ENCODE measurements around the gene ELP1. TPM values are rescaled to one million over a fixed set of nuclear protein-coding genes. Genes with fewer than 3 reads are reported as not detected.

The ELP1 gene
- total and polyA plus RNA-seq, 4 donors, result 9.3 to 27.7 (median 16.4) TPM

DNA sequence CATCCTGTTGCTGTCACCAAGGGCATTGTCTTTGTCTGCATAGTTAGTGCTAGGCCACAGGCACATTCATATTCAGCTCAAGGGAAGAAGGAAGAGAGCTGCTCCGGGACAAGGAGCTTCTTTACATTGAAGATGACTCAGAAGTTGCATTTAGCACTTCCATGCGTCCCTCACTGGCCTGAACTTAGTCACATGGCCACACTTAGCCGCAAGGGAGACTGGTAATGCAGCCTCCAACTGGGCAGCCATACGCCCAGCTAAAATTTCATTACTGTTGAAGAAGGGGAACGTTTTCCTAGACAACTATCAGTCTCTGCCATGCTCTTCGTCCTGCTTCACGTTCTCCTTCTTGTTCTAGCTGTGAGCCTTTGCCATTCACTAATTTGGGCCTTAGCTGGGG is 98.1 kb downstream of the ELP1 start:
- H3K27ac ChIP-seq (ENCODE audit: low read depth in 1 of 2, low read length in 2 of 2), result no peak overlapping the region
- no peak overlapping the region for H3K4me3 ChIP-seq (ENCODE audit: low read depth in 1 of 3, low read length in 3 of 3)
- H3K9ac ChIP-seq (ENCODE audit: low read depth in 1 of 2, low read length in 2 of 2), result no peak overlapping the region
- no peaks in the 10 kb centered on the region for H3K36me3 ChIP-seq (ENCODE audit: control insufficient read depth in 4 of 4, insufficient read depth in 3 of 4, low read depth in 1 of 4, low read length in 3 of 4)
- DNase-seq (ENCODE audit: low spot score), result no peak
- H3K9me3 ChIP-seq (ENCODE audit: control insufficient read depth in 4 of 4, low read length in 3 of 4), result no peaks in the 10 kb centered on the region
- TF ChIP-seq, protein P1, sequence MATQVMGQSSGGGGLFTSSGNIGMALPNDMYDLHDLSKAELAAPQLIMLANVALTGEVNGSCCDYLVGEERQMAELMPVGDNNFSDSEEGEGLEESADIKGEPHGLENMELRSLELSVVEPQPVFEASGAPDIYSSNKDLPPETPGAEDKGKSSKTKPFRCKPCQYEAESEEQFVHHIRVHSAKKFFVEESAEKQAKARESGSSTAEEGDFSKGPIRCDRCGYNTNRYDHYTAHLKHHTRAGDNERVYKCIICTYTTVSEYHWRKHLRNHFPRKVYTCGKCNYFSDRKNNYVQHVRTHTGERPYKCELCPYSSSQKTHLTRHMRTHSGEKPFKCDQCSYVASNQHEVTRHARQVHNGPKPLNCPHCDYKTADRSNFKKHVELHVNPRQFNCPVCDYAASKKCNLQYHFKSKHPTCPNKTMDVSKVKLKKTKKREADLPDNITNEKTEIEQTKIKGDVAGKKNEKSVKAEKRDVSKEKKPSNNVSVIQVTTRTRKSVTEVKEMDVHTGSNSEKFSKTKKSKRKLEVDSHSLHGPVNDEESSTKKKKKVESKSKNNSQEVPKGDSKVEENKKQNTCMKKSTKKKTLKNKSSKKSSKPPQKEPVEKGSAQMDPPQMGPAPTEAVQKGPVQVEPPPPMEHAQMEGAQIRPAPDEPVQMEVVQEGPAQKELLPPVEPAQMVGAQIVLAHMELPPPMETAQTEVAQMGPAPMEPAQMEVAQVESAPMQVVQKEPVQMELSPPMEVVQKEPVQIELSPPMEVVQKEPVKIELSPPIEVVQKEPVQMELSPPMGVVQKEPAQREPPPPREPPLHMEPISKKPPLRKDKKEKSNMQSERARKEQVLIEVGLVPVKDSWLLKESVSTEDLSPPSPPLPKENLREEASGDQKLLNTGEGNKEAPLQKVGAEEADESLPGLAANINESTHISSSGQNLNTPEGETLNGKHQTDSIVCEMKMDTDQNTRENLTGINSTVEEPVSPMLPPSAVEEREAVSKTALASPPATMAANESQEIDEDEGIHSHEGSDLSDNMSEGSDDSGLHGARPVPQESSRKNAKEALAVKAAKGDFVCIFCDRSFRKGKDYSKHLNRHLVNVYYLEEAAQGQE (IDR thresholded peaks at IDR 0.05), result no peak
- H3K27me3 ChIP-seq (ENCODE audit: control insufficient read depth in 4 of 4, insufficient read depth in 4 of 4, low read length in 3 of 4), result no peaks in the 10 kb centered on the region
- H3K4me1 ChIP-seq (ENCODE audit: control insufficient read depth in 4 of 4, insufficient read depth in 4 of 4, low read length in 3 of 4), result peaks cover 0 to 2% (median 0%) of the 10 kb centered on the region in 4 donors
- 90% methylated on average over 7 of the region's 7 CpGs for whole genome bisulfite sequencing

DNA sequence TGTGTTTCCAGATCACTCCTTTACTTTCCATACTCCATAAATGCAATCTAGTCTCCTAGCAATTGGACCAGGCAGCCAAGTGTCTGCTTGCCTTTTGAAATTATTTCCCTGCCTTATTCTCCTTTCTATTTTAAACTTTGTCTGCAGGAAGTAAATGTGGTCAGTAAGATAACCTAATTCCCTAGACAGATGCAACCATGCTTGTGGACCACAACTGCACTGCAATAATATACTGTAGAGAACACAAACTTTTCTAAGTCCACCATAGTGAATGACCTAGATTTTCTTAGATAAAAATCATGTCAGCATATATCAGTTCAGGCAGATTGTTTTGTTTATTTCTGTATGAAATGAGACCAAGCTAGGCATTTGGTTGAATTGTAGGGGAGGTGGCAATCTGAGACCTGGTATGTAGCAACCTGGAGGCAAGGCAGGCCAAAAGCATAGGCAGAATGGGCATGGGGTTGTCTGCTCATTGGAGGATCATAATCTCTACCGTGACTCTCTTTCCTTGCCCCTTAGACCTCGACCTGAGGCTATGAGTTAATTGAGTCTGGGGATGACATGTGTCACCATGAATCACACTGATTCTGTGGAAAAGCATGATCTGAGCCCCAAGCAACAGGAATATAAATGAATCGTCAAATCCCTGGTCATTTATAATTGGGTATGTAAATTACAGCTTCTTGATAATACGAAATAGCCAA is 98.8 kb downstream of the ELP1 start:
- no peaks in the 10 kb centered on the region for H3K36me3 ChIP-seq (ENCODE audit: control insufficient read depth in 4 of 4, insufficient read depth in 3 of 4, low read depth in 1 of 4, low read length in 3 of 4)
- 66% methylated on average over 4 of the region's 4 CpGs for WGBS
- H3K4me1 ChIP-seq (ENCODE audit: control insufficient read depth in 4 of 4, insufficient read depth in 4 of 4, low read length in 3 of 4), result peaks cover 0 to 2% (median 0%) of the 10 kb centered on the region in 4 donors
- no peaks in the 10 kb centered on the region for H3K27me3 ChIP-seq (ENCODE audit: control insufficient read depth in 4 of 4, insufficient read depth in 4 of 4, low read length in 3 of 4)
- H3K9ac ChIP-seq (ENCODE audit: low read depth in 1 of 2, low read length in 2 of 2), result no peak overlapping the region
- no peak for DNase-seq (ENCODE audit: low spot score)
- no peak overlapping the region for H3K27ac ChIP-seq (ENCODE audit: low read depth in 1 of 2, low read length in 2 of 2)
- no peaks in the 10 kb centered on the region for H3K9me3 ChIP-seq (ENCODE audit: control insufficient read depth in 4 of 4, low read length in 3 of 4)
- TF ChIP-seq FOXA2 (IDR thresholded peaks at IDR 0.05) (no peak), GABPA (IDR thresholded peaks at IDR 0.05 in 1 of 2, conservative IDR thresholded peaks at IDR 0.05 in 1 of 2) (no peak), YY1 (IDR thresholded peaks at IDR 0.05) (no peak), HNF4G (IDR thresholded peaks at IDR 0.05) (no peak), SP1 (IDR thresholded peaks at IDR 0.05) (no peak), RXRA (IDR thresholded peaks at IDR 0.05) (no peak), RAD21 (IDR thresholded peaks at IDR 0.05) (no peak), JUND (IDR thresholded peaks at IDR 0.05) (no peak), HNF4A (conservative IDR thresholded peaks at IDR 0.05) (no peak)
- TF ChIP-seq, protein P1 (IDR thresholded peaks at IDR 0.05), result no peak
- TF ChIP-seq, protein P2, sequence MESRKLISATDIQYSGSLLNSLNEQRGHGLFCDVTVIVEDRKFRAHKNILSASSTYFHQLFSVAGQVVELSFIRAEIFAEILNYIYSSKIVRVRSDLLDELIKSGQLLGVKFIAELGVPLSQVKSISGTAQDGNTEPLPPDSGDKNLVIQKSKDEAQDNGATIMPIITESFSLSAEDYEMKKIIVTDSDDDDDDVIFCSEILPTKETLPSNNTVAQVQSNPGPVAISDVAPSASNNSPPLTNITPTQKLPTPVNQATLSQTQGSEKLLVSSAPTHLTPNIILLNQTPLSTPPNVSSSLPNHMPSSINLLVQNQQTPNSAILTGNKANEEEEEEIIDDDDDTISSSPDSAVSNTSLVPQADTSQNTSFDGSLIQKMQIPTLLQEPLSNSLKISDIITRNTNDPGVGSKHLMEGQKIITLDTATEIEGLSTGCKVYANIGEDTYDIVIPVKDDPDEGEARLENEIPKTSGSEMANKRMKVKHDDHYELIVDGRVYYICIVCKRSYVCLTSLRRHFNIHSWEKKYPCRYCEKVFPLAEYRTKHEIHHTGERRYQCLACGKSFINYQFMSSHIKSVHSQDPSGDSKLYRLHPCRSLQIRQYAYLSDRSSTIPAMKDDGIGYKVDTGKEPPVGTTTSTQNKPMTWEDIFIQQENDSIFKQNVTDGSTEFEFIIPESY (IDR thresholded peaks at IDR 0.05), result no peak
- TF ChIP-seq, protein P3, sequence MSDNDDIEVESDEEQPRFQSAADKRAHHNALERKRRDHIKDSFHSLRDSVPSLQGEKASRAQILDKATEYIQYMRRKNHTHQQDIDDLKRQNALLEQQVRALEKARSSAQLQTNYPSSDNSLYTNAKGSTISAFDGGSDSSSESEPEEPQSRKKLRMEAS (IDR thresholded peaks at IDR 0.05), result no peak
- TF ChIP-seq, protein P4, sequence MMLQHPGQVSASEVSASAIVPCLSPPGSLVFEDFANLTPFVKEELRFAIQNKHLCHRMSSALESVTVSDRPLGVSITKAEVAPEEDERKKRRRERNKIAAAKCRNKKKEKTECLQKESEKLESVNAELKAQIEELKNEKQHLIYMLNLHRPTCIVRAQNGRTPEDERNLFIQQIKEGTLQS (IDR thresholded peaks at IDR 0.05), result no peak
- H3K4me3 ChIP-seq (ENCODE audit: low read depth in 1 of 3, low read length in 3 of 3), result no peak overlapping the region
